Endodermal cell (in vitro differentiated cells): ENCODE data around the gene PRKD2. TPM values are rescaled to one million over a fixed set of nuclear protein-coding genes. Genes with fewer than 3 reads are reported as not detected.

Source experiments
- DNase-seq: peaks from one replicate; pipeline ENCODE4 v3.0.0-alpha.2; 2017
- H3K27ac ChIP-seq: 2 replicates; pipeline ENCODE4 v1.5.1; 2013; ENCODE audit warnings: mild to moderate bottlenecking, low read depth, low read length, moderate library complexity
- H3K27me3 ChIP-seq: 2 replicates; pipeline ENCODE4 v1.6.1; 2013; ENCODE audit warnings: mild to moderate bottlenecking, low read length, moderate library complexity; ENCODE audit not compliant: insufficient read depth, control insufficient read depth, poor library complexity, severe bottlenecking
- H3K36me3 ChIP-seq: 2 replicates; pipeline ENCODE4 v1.7.0; 2013; ENCODE audit warnings: mild to moderate bottlenecking, low read length, moderate library complexity; ENCODE audit not compliant: control insufficient read depth, insufficient read depth
- H3K4me1 ChIP-seq: one replicate; pipeline ENCODE4 v1.7.0; 2013; ENCODE audit warnings: low read length; ENCODE audit not compliant: control insufficient read depth, insufficient read depth
- H3K4me3 ChIP-seq: 2 replicates; pipeline ENCODE4 v1.5.1; 2013; ENCODE audit warnings: mild to moderate bottlenecking, low read length, moderate library complexity
- H3K9ac ChIP-seq: 2 replicates; pipeline ENCODE4 v1.6.1; 2013; ENCODE audit warnings: mild to moderate bottlenecking, low read length, moderate library complexity; ENCODE audit not compliant: poor library complexity, severe bottlenecking; ENCODE audit errors: extremely low read depth
- H3K9me3 ChIP-seq: 2 replicates; pipeline ENCODE4 v1.6.1; 2013; ENCODE audit warnings: mild to moderate bottlenecking, low read length, moderate library complexity; ENCODE audit not compliant: control insufficient read depth
- H3K27ac Mint-ChIP-seq: 2 replicates; pipeline ENCODE4 v1.8.0; 2020; ENCODE audit warnings: mixed read lengths
- H3K27me3 Mint-ChIP-seq: 2 replicates; pipeline ENCODE4 v1.8.0; 2021; ENCODE audit warnings: mild to moderate bottlenecking, mixed read lengths; ENCODE audit not compliant: insufficient read depth
- H3K36me3 Mint-ChIP-seq: 2 replicates; pipeline ENCODE4 v1.8.0; 2020; ENCODE audit warnings: low read depth, mixed read lengths
- H3K4me1 Mint-ChIP-seq: 2 replicates; pipeline ENCODE4 v1.8.0; 2020; ENCODE audit warnings: mixed read lengths
- H3K4me3 Mint-ChIP-seq: 2 replicates; pipeline ENCODE4 v1.8.0; 2020; ENCODE audit warnings: mild to moderate bottlenecking, moderate library complexity, mixed read lengths
- H3K9me3 Mint-ChIP-seq: 2 replicates; pipeline ENCODE4 v1.8.0; 2020; ENCODE audit warnings: mild to moderate bottlenecking, mixed read lengths
- WGBS, 2 experiments: methylation state at CpG; one replicate each; pipeline versions ENCODE4 v1.1.5 to v1.1.7; 2013; ENCODE audit warnings: missing lambda C conversion rate in 2 of 2, mixed read lengths in 1 of 2; ENCODE audit not compliant: insufficient coverage in 1 of 2, insufficient read length in 1 of 2; 5-methylcytosine and 5-hydroxymethylcytosine counted together
- total RNA-seq, 2 donors: library from RNA; stranded (reverse); fragmentation: NEBNext Ultra II Directional in 1 of 2; extraction: Animal tissue kit (Norgen Biotek cat#: 25700) in 1 of 2; gene quantifications; 2 replicates in 1 of 2; 3 replicates in 1 of 2; pipeline ENCODE4 v1.2.1, GENCODE V29; 2021
- TF ChIP-seq, protein P1 (sequence below): fragments of 200-600 bp; sonication (generic); conservative IDR thresholded peaks from 2 replicates; pipeline ENCODE4 v1.5.0; 2021; ENCODE audit warnings: antibody characterized with exemption, mild to moderate bottlenecking

Gene PRKD2
- total RNA-seq, 2 donors from 2014 or later, result 80.5 to 90.8 TPM

DNA sequence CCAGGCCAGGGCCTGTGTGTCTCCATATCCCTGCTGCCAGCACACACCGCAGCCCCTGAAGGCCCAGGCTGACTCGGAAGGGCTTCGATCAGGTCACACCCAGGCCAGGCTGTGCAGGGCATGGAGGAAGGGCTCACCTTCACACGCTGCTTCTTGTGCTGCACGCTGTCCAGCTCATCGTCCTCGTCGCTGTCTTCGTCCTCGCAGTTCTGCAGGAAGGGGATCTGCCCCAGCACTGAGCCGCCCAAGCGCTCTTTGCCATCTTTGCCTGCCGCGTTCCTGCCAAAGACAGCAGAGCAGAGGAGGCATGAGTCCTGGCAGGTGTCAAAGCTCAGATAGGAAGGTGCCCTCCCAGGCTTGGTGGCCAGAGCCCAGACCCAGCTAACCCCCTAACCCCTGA is 13.7 kb upstream of the PRKD2 start:
- WGBS, 2 experiments, result 94% methylated on average over 12 to 14 of the region's 14 CpGs
- Histone ChIP-seq H3K27me3 (no peaks in the 10 kb centered on the region), H3K9me3 (no peaks in the 10 kb centered on the region), H3K4me1 (no peaks in the 10 kb centered on the region), H3K9ac (no peak overlapping the region), H3K36me3 (peaks cover 72% of the 10 kb centered on the region), H3K4me3 (no peak overlapping the region), H3K27ac (no peak overlapping the region)
- TF ChIP-seq, protein P1, sequence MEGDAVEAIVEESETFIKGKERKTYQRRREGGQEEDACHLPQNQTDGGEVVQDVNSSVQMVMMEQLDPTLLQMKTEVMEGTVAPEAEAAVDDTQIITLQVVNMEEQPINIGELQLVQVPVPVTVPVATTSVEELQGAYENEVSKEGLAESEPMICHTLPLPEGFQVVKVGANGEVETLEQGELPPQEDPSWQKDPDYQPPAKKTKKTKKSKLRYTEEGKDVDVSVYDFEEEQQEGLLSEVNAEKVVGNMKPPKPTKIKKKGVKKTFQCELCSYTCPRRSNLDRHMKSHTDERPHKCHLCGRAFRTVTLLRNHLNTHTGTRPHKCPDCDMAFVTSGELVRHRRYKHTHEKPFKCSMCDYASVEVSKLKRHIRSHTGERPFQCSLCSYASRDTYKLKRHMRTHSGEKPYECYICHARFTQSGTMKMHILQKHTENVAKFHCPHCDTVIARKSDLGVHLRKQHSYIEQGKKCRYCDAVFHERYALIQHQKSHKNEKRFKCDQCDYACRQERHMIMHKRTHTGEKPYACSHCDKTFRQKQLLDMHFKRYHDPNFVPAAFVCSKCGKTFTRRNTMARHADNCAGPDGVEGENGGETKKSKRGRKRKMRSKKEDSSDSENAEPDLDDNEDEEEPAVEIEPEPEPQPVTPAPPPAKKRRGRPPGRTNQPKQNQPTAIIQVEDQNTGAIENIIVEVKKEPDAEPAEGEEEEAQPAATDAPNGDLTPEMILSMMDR, result no peak
- Mint-ChIP-seq H3K27ac (peak overlapping the region; percentile 61), H3K4me1 (no peaks in the 10 kb centered on the region), H3K36me3 (peaks cover 72% of the 10 kb centered on the region), H3K27me3 (no peaks in the 10 kb centered on the region), H3K4me3 (no peak overlapping the region), H3K9me3 (no peaks in the 10 kb centered on the region)
- DNase-seq, result no peak

DNA sequence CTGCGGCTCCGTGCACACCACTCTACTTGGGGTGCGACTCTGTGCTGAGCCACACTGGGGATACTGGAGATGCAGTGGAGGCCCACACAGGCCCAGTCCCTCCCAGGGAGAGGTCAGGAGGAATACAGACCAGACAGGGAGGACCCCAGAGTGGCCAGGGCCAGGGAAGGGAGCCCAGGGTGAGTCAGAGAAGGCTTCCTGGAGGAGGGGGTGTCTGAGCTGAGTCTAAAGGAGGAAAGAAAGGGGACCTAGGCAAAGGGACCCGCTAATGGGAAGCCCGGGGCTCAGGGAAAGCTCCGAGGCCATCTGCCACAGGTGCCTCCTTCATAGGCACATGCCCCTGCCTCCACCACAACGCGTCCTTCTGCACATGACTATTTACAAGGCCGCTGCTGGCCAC is 13.3 kb upstream of the PRKD2 start:
- H3K4me1 ChIP-seq, result no peaks in the 10 kb centered on the region
- TF ChIP-seq, protein P1, result no peak
- peaks cover 73% of the 10 kb centered on the region for H3K36me3 ChIP-seq
- no peaks in the 10 kb centered on the region for H3K9me3 ChIP-seq
- Mint-ChIP-seq H3K36me3 (peaks cover 71% of the 10 kb centered on the region), H3K27ac (no peak overlapping the region), H3K9me3 (no peaks in the 10 kb centered on the region), H3K27me3 (no peaks in the 10 kb centered on the region), H3K4me3 (no peak overlapping the region), H3K4me1 (no peaks in the 10 kb centered on the region)
- no peaks in the 10 kb centered on the region for H3K27me3 ChIP-seq
- 95 to 97% methylated on average over 4 to 9 of the region's 9 CpGs for WGBS, 2 experiments
- H3K4me3 ChIP-seq, result no peak overlapping the region
- H3K9ac ChIP-seq, result no peak overlapping the region
- no peak overlapping the region for H3K27ac ChIP-seq
- no peak for DNase-seq

DNA sequence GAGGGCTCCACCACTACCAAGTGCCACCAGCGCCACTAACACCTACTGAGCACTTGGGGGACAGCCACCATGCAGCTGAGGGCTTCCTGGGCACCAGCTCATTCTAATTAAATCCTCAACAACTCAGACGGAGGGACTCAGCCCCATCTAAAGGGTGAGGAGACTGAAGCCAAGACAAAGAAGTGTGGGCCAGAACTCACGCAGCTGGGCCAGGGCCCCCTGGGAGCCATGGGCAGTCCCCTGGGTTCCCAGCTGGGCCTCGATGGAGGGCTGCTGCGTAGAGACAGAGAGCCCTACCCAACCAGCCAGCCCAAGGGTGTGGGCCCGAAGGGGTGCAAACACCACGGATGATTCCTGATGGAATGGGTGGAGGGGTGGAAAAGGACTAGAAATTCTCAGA is 12.8 kb upstream of the PRKD2 start:
- H3K27me3 Mint-ChIP-seq, result no peaks in the 10 kb centered on the region
- Histone ChIP-seq H3K4me3 (no peak overlapping the region), H3K36me3 (peaks cover 78% of the 10 kb centered on the region), H3K27me3 (no peaks in the 10 kb centered on the region), H3K9ac (no peak overlapping the region), H3K4me1 (no peaks in the 10 kb centered on the region), H3K27ac (no peak overlapping the region), H3K9me3 (no peaks in the 10 kb centered on the region)
- H3K36me3 Mint-ChIP-seq, result peaks cover 72% of the 10 kb centered on the region
- H3K4me3 Mint-ChIP-seq, result no peak overlapping the region
- no peak overlapping the region for H3K27ac Mint-ChIP-seq
- TF ChIP-seq, protein P1, result no peak
- H3K4me1 Mint-ChIP-seq, result no peaks in the 10 kb centered on the region
- DNase-seq, result no peak
- WGBS, 2 experiments, result 97 to 100% methylated on average over 2 to 7 of the region's 7 CpGs
- H3K9me3 Mint-ChIP-seq, result no peaks in the 10 kb centered on the region
